Activated B cell treated with CpG ODN at 0.5 μM for 24 hours (primary cell): ENCODE data around the gene IPO11. TPM values are rescaled to one million over a fixed set of nuclear protein-coding genes. Genes with fewer than 3 reads are reported as not detected.

Experiments
- ATAC-seq: fragments of 200-7000 bp; cut with Tn5 transposase; one replicate; pipeline ENCODE4 v1.10.0; 2021; ENCODE audit warnings: low read depth, mild to moderate bottlenecking, moderate library complexity
- CTCF ChIA-PET: fragments of 350-600 bp; sonication (Branson Sonifier 250); formaldehyde crosslinking; loops from one replicate; lab custom pipeline; 2021; ENCODE audit warnings: antibody characterized with exemption; lab: Charles Lee
- POLR2A ChIA-PET: fragments of 350-600 bp; sonication (Branson Sonifier 250); formaldehyde crosslinking; loops from one replicate; lab custom pipeline; 2021; ENCODE audit warnings: antibody characterized with exemption; lab: Charles Lee
- DNase-seq: peaks from one replicate; pipeline ENCODE4 v3.0.0; 2022
- H3K27ac Mint-ChIP-seq: one replicate; pipeline ENCODE4 v1.8.0; 2020; ENCODE audit warnings: mixed read lengths
- H3K27me3 Mint-ChIP-seq: one replicate; pipeline ENCODE4 v1.8.0; 2021; ENCODE audit warnings: mixed read lengths
- H3K36me3 Mint-ChIP-seq: one replicate; pipeline ENCODE4 v1.8.0; 2021; ENCODE audit warnings: low read depth, mixed read lengths
- H3K4me1 Mint-ChIP-seq: one replicate; pipeline ENCODE4 v1.8.0; 2021; ENCODE audit warnings: mixed read lengths
- H3K4me3 Mint-ChIP-seq: one replicate; pipeline ENCODE4 v1.8.0; 2020; ENCODE audit warnings: mild to moderate bottlenecking, mixed read lengths
- H3K9me3 Mint-ChIP-seq: one replicate; pipeline ENCODE4 v1.8.0; 2020; ENCODE audit warnings: mixed read lengths
- CTCF ChIP-seq: fragments of 200-600 bp; IDR thresholded peaks from one replicate; pipeline ENCODE4 v1.8.0; 2022; ENCODE audit warnings: antibody characterized with exemption, mild to moderate bottlenecking
- intact Hi-C: fragments of 100-400 bp; cut with micrococcal nuclease; formaldehyde crosslinking; loops from one replicate; pipeline ENCODE4 v1.15.1; 2024
- total RNA-seq: library from RNA; stranded (reverse); gene quantifications from 2 replicates; pipeline ENCODE4 v1.2.3, GENCODE V29; 2022

The IPO11 gene
- total RNA-seq, 1 donor from 2014 or later: 32.9 TPM

- CTCF ChIA-PET: no interaction called here
- H3K4me1 Mint-ChIP-seq: no peaks in the 10 kb centered on the region
- no peaks in the 10 kb centered on the region for H3K27me3 Mint-ChIP-seq
- TF ChIP-seq CTCF: no peak
- intact Hi-C loops: no loop called here
- no peak for ATAC-seq
- no peak overlapping the region for H3K27ac Mint-ChIP-seq
- no peaks in the 10 kb centered on the region for H3K9me3 Mint-ChIP-seq
- no peak overlapping the region for H3K4me3 Mint-ChIP-seq
- no peak for DNase-seq
- peaks cover 41% of the 10 kb centered on the region for H3K36me3 Mint-ChIP-seq
- POLR2A ChIA-PET: no interaction called here
Measured at GRCh38 chr5:62627121-62627520, 214.6 kb downstream of the IPO11 start.

- Mint-ChIP-seq H3K9me3 (no peaks in the 10 kb centered on the region), H3K4me1 (no peaks in the 10 kb centered on the region), H3K27me3 (no peaks in the 10 kb centered on the region), H3K4me3 (no peak overlapping the region), H3K36me3 (peaks cover 41% of the 10 kb centered on the region), H3K27ac (no peak overlapping the region)
- DNase-seq (no peak), ATAC-seq (no peak)
- ChIA-PET CTCF (no interaction called here), POLR2A (no interaction called here)
- no peak for TF ChIP-seq CTCF
- intact Hi-C loops: no loop called here
Measured at GRCh38 chr5:62627901-62628300, 215.3 kb downstream of the IPO11 start.

GRCh38 chr5:62631909-62632580 is 219.5 kb downstream of the IPO11 start:
- no peaks in the 10 kb centered on the region for H3K27me3 Mint-ChIP-seq
- no peaks in the 10 kb centered on the region for H3K4me1 Mint-ChIP-seq
- CTCF ChIA-PET: no interaction called here
- ATAC-seq (no peak), DNase-seq (no peak)
- peaks cover 29% of the 10 kb centered on the region for H3K36me3 Mint-ChIP-seq
- H3K4me3 Mint-ChIP-seq: no peak overlapping the region
- POLR2A ChIA-PET: no interaction called here
- no peak for TF ChIP-seq CTCF
- H3K9me3 Mint-ChIP-seq: no peaks in the 10 kb centered on the region
- H3K27ac Mint-ChIP-seq: no peak overlapping the region
- intact Hi-C loops: no loop called here

- H3K27me3 Mint-ChIP-seq: no peaks in the 10 kb centered on the region
- intact Hi-C loops: no loop called here
- no peaks in the 10 kb centered on the region for H3K9me3 Mint-ChIP-seq
- no peaks in the 10 kb centered on the region for H3K4me1 Mint-ChIP-seq
- ATAC-seq: no peak
- TF ChIP-seq CTCF: no peak
- no peak overlapping the region for H3K27ac Mint-ChIP-seq
- ChIA-PET CTCF (no interaction called here), POLR2A (no interaction called here)
- H3K36me3 Mint-ChIP-seq: peaks cover 22% of the 10 kb centered on the region
- no peak overlapping the region for H3K4me3 Mint-ChIP-seq
- DNase-seq: no peak
Measured at GRCh38 chr5:62633243-62633642, 220.7 kb downstream of the IPO11 start.

GRCh38 chr5:62640446-62640845 is 227.9 kb downstream of the IPO11 start:
- TF ChIP-seq CTCF: no peak
- Mint-ChIP-seq H3K9me3 (no peaks in the 10 kb centered on the region), H3K27me3 (no peaks in the 10 kb centered on the region), H3K36me3 (peaks cover 3% of the 10 kb centered on the region), H3K4me1 (peaks cover 3% of the 10 kb centered on the region), H3K4me3 (no peak overlapping the region), H3K27ac (no peak overlapping the region)
- DNase-seq (no peak), ATAC-seq (peak; percentile 45)
- ChIA-PET CTCF (no interaction called here), POLR2A (no interaction called here)
- intact Hi-C loops: no loop called here
